Fibroblast of pulmonary artery (primary cell): ENCODE results near the gene SDK1.

Experiments
- DNase-seq: peaks from one replicate; pipeline ENCODE4 v3.0.0-alpha.2; 2010; ENCODE audit warnings: low read depth
- H3K4me3 ChIP-seq: replicated peaks from 2 replicates; pipeline ENCODE4 v1.5.1; 2011; ENCODE audit warnings: low read depth, mild to moderate bottlenecking, control low read depth, low read length, moderate library complexity
- TF ChIP-seq, protein P1 (sequence below): IDR thresholded peaks from 2 replicates; pipeline ENCODE4 v1.5.1; 2011; ENCODE audit warnings: mild to moderate bottlenecking, control low read depth, low read length, inconsistent platforms; ENCODE audit errors: missing control alignments

SDK1 gene

DNA sequence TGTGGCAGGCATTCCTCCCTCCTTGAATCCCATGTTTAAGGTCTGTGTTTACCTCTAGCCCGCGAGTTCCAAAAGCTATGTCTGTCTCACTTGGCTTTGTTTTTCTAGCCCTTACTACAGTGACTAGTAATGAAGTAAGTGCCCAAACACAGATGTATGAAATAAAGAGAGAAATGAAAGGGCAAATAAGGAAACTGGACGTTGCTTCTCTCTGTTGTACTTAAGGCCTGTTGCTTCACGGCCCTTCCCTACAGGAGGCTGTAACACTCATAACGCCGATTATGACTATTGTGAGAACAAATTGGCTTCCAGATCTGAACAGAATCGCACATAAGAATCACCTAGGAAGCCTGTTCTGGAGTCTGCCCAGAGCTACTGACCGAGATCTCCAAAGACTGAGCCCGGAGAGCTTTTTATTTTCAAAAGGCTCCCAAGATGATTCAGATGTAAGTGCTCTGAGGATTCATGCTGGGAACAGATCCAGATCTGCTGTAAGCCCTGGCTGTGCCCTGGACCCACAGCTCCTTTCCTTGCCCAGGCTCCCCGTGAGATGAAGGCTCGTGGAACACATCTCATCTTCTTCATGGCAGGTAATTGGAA lies 432.6 kb downstream of the SDK1 start:
- no peak for DNase-seq
- TF ChIP-seq, protein P1, sequence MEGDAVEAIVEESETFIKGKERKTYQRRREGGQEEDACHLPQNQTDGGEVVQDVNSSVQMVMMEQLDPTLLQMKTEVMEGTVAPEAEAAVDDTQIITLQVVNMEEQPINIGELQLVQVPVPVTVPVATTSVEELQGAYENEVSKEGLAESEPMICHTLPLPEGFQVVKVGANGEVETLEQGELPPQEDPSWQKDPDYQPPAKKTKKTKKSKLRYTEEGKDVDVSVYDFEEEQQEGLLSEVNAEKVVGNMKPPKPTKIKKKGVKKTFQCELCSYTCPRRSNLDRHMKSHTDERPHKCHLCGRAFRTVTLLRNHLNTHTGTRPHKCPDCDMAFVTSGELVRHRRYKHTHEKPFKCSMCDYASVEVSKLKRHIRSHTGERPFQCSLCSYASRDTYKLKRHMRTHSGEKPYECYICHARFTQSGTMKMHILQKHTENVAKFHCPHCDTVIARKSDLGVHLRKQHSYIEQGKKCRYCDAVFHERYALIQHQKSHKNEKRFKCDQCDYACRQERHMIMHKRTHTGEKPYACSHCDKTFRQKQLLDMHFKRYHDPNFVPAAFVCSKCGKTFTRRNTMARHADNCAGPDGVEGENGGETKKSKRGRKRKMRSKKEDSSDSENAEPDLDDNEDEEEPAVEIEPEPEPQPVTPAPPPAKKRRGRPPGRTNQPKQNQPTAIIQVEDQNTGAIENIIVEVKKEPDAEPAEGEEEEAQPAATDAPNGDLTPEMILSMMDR: no peak
- H3K4me3 ChIP-seq: no peak overlapping the region

DNA sequence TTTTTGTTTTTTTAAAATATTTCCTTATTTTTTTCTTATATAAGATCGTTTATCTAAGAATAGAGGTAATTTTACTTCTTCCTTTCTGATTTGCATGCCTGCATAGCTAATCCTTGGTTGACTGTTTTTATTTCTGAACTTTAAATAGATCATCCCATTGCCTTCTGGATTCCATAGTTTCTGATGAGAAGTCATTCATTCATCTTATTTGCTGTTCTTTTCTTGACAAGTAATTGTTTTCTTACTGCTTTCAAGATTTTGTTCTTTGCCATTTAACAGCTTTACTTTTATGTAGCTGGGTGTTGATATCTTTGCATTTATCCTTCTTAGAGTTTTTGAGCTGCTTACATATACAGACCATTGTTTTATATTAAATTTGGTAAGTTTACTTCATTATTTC lies 437.9 kb downstream of the SDK1 start:
- no peak overlapping the region for H3K4me3 ChIP-seq
- TF ChIP-seq, protein P1: no peak
- DNase-seq: no peak

DNA sequence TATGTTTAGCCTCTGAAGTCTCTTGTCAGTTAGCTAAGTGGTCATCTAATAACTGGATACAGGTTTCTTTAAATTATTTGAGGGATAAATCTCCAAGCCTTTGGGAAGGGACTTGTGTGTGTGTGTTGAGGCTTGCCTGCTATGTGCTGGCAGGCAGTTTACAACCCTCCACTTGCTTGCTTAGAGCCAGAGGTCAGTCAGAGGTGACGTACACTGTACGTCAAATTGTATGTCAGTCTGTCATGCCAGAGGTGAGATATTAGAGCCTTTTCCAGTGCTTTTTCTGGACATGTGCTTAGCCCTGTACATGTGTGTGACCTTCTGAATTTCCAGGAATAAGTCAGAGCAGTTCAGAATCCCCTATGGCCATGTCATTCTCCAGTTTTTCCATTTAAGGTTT lies 438.9 kb downstream of the SDK1 start:
- DNase-seq: no peak
- no peak overlapping the region for H3K4me3 ChIP-seq
- TF ChIP-seq, protein P1: no peak

DNA sequence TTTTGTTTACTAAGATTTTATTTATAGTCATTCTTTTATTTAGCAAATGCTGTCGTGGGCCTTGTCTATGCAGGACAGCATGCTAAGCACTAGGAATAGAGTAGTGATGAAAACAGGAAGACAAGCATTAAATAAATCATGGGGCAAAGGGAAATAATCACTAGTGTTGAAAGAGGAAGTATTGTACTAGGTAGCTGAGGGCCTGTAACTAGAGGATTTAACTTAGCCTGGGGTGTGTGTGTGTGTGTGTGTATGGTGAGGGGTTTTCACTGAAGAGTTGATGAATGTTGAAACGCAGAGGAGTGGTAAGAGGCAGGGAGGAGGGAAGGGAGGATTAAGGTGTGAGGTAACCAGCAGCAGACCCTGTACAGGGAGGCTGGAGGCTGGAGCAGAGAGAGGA lies 446.4 kb downstream of the SDK1 start:
- no peak for DNase-seq
- no peak overlapping the region for H3K4me3 ChIP-seq
- TF ChIP-seq, protein P1: no peak

DNA sequence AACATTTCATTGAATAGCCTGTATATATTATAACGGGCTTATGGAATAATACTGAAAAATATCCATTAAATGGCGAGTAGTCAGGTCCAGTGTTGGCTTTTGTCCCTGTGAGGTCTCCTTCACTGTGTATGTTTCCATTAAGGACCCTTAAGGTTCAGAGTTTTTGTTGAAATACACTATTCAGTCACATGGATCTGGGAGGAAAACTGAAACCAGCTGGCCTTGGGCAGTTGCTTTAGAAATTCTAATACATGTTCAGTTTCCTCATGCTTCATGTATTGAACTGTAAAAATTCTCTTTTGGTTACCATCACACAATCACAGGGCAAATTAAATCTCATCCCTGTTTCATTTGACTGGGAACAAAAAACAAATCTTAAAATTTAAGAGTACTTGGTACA lies 447.3 kb downstream of the SDK1 start:
- H3K4me3 ChIP-seq: no peak overlapping the region
- TF ChIP-seq, protein P1: no peak
- DNase-seq: no peak

DNA sequence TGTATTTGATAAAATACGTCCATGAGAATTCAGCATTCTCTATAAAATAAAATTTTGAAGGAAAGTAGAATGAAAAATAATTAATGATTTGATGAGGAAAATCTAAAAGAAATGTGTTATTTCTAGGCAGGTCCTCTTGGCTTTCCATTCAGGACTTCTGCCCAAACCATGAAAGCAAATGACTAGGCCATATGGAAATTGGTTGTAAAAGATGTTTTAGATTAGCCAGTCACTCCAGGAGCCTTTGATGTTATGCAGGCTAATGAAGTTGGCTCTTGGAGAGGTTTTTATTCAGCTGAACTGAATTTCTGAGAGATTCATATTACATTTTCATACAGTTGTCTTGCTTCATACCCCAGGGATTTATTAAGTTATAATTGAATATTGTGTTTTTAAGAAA lies 452.8 kb downstream of the SDK1 start:
- no peak overlapping the region for H3K4me3 ChIP-seq
- DNase-seq: no peak
- TF ChIP-seq, protein P1: no peak
